Measurements from ENCODE around the gene DSCAML1. TPM values are rescaled to one million over a fixed set of nuclear protein-coding genes. Genes with fewer than 3 reads are reported as not detected.

The DSCAML1 gene
- total RNA-seq, 1 experiment from 2014 or later = not detected

- no peak for DNase-seq (ENCODE audit: low read depth, low spot score)
- in situ Hi-C loops (cut with HindIII; ENCODE audit: low pct_unique_long_range_greater_than_20kb, low sequenced_read_pairs) = loop anchor here (25.0 kb wide), 1 partner anchor 343 kb away; the partner anchor contains the start of gene DSCAML1
Observed at GRCh38 chr11:117444256-117444655, 352.8 kb downstream of the DSCAML1 start.

DNA sequence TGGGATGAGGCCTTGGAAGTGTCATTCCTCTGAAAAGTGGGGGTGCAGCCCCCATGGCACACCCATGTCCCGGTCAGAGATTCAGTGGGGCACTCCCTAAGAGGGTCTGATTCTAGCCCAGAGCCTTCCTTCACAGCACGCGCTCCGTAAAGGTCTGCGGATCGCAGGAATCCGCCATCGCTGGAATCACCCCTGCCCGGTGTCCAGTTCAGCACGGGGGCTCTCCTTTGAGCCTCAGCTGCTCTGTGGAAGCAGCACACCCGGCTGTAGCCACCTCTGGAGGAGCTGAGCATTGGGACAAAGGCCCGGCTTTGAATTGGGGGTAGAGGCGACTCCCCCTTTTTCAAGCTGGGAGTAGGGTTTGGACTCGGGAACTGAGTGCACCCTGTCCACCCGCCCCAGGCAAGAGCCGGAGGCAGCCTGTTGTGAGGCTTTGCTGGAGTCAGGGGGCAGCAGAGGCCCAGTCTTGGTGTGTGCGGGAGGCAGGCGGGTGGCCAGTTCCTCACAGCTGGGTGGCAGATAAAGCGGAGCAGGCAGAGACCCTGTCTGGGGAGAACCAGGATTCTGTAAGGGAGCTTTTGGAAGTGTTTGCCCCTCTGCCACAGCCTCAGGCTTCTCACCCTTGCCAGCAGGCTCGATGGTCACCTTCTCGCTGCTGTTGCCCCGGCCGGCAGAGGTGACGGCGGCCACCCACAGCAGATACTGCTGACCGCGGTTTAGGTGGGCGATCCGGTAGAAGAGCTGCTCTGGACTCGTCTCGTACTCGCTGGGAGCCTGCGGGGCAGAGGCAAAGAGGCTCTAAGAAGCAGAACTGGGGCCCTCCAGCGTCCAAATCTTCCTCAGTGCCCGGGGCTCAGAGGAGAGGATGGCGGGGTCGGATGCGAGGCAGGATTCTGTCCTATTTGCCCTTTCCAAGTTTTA lies 353.5 kb downstream of the DSCAML1 start:
- peak; percentile 12 for DNase-seq (ENCODE audit: low read depth, low spot score)
- in situ Hi-C loops (cut with HindIII; ENCODE audit: low pct_unique_long_range_greater_than_20kb, low sequenced_read_pairs) = loop anchor here (25.0 kb wide), 1 partner anchor 344 kb away; the partner anchor contains the start of gene DSCAML1

GRCh38 chr11:117442869-117443239 lies 354.2 kb downstream of the DSCAML1 start:
- in situ Hi-C loops (cut with HindIII; ENCODE audit: low pct_unique_long_range_greater_than_20kb, low sequenced_read_pairs) = loop anchor here (25.0 kb wide), 1 partner anchor 344 kb away; the partner anchor contains the start of gene DSCAML1

DNA sequence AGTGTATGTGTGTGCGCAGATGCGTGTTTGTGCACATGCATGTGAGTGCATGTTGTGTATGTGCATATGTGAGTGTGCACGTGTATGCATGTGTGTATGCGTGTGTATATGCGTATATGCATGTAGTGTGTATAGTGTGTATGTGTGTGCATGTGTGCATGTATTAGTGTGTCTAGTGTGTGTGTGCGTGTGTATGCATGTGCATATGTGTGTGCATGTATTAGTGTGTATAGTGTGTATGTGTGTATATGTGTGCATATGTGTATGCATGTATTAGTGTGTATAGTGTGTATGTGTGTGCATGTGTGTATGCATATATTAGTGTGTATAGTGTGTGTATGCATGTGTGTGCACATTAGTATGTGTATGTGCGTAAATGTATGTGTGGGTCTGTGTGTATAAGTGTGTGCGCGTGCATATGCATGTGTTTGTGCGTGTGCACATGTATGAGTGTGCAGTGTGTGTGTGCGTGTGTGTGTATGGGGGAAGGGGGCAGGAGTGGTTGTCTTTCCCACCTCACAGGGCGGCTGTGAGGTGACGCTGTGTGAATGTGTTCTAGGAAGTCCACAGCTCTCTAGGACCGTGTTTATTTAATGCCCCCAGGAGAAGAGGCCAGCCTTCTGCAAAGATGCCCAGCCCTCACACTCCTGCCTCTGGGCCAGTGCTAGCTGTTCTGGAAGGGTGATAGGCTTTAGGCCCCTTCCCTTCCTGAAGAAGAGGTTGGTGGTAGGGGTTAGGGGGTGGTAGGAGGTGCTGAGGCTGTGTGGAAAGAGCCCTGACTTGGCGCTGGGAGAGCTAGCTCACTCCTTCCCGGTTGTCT lies 354.8 kb downstream of the DSCAML1 start:
- in situ Hi-C loops (cut with HindIII; ENCODE audit: low pct_unique_long_range_greater_than_20kb, low sequenced_read_pairs) = loop anchor here (25.0 kb wide), 1 partner anchor 345 kb away; the partner anchor contains the start of gene DSCAML1
- DNase-seq (ENCODE audit: low read depth, low spot score) = no peak

More at GRCh38 chr11:117442869-117443239, 354.2 kb downstream of the DSCAML1 start:
- DNase-seq (ENCODE audit: low read depth, low spot score) = no peak

- in situ Hi-C loops (cut with HindIII; ENCODE audit: low pct_unique_long_range_greater_than_20kb, low sequenced_read_pairs) = loop anchor here (25.0 kb wide), 1 partner anchor 346 kb away; the partner anchor contains the start of gene DSCAML1
- DNase-seq (ENCODE audit: low read depth, low spot score) = no peak
Observed at GRCh38 chr11:117441146-117441975, 355.7 kb downstream of the DSCAML1 start.

GRCh38 chr11:117440258-117440657 lies 356.8 kb downstream of the DSCAML1 start:
- DNase-seq (ENCODE audit: low read depth, low spot score) = no peak
- in situ Hi-C loops (cut with HindIII; ENCODE audit: low pct_unique_long_range_greater_than_20kb, low sequenced_read_pairs) = loop anchor here (25.0 kb wide), 1 partner anchor 347 kb away; the partner anchor contains the start of gene DSCAML1

DNA sequence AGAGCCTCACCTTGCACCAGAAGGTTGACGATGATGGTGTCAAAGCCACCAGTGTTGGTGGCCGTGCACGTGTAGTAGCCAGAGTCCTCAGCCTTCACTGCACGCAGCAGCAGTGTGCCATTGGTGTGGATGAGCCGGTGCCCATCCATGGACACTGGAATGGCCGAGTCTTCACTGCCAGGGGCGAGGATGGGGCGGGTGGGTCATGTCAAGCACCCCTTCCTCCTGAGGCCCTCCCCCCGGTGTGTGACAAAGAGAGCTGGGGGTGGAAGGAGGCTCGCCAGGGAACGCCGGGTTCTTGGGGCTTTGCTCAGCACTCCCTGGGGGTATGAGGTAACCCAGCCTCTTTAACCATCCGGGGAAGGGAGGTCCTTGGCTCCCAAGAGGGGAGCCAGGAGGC lies 357.8 kb downstream of the DSCAML1 start:
- in situ Hi-C loops (cut with HindIII; ENCODE audit: low pct_unique_long_range_greater_than_20kb, low sequenced_read_pairs) = loop anchor here (25.0 kb wide), 1 partner anchor 348 kb away; the partner anchor contains the start of gene DSCAML1
- no peak for DNase-seq (ENCODE audit: low read depth, low spot score)

DNA sequence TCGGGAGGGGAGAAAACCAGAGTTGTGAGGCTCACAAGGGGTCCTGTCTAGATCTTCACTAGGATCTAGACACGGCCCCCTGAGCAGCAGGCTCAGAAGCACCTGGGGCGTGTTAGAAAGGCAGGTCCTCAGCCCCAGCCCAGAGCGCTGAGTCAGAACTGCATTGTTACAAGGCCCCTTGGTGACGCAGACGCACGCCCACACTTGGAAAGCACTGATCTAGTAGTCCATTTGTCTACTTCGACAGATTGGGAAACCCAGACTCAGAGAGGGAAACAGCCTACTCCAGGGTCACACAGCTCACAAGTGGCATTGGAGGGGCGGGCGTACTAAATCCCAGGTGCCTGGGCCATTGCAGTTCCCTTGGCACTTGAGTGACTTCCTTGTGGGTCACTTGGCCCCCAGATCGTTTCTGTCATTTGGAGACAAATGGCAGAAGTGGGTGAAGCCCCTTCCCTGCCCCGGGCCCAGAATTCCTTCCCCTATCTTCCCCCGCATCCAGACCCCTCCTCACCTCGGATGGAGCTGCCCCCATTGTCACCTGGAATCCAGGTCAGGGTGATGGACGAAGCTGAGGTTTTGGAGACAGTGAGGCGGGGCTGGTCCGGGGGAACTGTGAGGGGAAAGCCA lies 358.5 kb downstream of the DSCAML1 start:
- no peak for DNase-seq (ENCODE audit: low read depth, low spot score)
- in situ Hi-C loops (cut with HindIII; ENCODE audit: low pct_unique_long_range_greater_than_20kb, low sequenced_read_pairs) = loop anchor here (25.0 kb wide), 1 partner anchor 349 kb away; the partner anchor contains the start of gene DSCAML1

- DNase-seq (ENCODE audit: low read depth, low spot score) = no peak
- in situ Hi-C loops (cut with HindIII; ENCODE audit: low pct_unique_long_range_greater_than_20kb, low sequenced_read_pairs) = loop anchor here (25.0 kb wide), 1 partner anchor 350 kb away; the partner anchor contains the start of gene DSCAML1
Observed at GRCh38 chr11:117437791-117438130, 359.3 kb downstream of the DSCAML1 start.

GRCh38 chr11:117437041-117437790 lies 359.8 kb downstream of the DSCAML1 start:
- DNase-seq (ENCODE audit: low read depth, low spot score) = no peak
- in situ Hi-C loops (cut with HindIII; ENCODE audit: low pct_unique_long_range_greater_than_20kb, low sequenced_read_pairs) = loop anchor here (25.0 kb wide), 1 partner anchor 350 kb away; the partner anchor contains the start of gene DSCAML1

DNA sequence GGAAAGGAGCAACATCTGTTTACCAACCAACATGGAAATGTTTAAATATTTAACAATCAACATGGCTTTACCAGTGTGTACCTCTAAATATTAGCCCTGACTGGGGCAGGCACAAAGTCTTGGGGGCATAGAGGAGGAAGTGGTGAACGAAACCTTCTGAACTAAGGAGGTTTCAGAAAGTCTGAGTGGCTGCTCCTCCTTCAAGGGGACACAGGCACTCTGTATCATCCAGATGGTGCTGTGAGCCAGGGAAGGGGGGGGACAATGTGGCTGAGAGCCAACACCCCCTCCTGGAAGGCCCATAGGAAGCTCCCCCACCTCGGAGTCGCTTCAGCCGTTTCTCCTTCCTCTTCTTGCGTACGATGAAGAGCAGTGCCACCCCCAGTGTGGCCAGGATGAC lies 361.7 kb downstream of the DSCAML1 start:
- DNase-seq (ENCODE audit: low read depth, low spot score) = no peak
- in situ Hi-C loops (cut with HindIII; ENCODE audit: low pct_unique_long_range_greater_than_20kb, low sequenced_read_pairs) = loop anchor here (25.0 kb wide), 1 partner anchor 352 kb away; the partner anchor contains the start of gene DSCAML1

DNA sequence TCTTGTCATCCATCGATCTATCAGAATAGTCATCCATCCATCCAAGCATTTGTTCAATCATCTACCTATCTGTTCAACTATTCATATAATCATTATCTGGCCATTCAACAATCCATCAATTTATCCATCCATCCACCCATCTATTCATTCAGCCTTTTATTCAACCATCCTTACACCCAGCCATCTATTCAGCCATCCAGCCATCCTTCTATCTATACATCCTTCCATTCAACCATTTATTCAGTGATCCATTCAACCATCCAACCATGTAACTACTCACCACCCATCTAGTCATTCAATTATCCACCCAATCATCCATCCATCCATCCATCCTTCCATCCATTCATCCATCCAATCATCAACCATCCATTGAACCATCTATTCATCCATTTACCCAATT lies 362.5 kb downstream of the DSCAML1 start:
- no peak for DNase-seq (ENCODE audit: low read depth, low spot score)
- in situ Hi-C loops (cut with HindIII; ENCODE audit: low pct_unique_long_range_greater_than_20kb, low sequenced_read_pairs) = loop anchor here (25.0 kb wide), 1 partner anchor 353 kb away; the partner anchor contains the start of gene DSCAML1

- in situ Hi-C loops (cut with HindIII; ENCODE audit: low pct_unique_long_range_greater_than_20kb, low sequenced_read_pairs) = loop anchor here (25.0 kb wide), 1 partner anchor 354 kb away; the partner anchor contains the start of gene DSCAML1
- DNase-seq (ENCODE audit: low read depth, low spot score) = no peak
Observed at GRCh38 chr11:117433717-117434116, 363.3 kb downstream of the DSCAML1 start.

GRCh38 chr11:117431436-117431835 lies 365.6 kb downstream of the DSCAML1 start:
- in situ Hi-C loops (cut with HindIII; ENCODE audit: low pct_unique_long_range_greater_than_20kb, low sequenced_read_pairs) = loop anchor here (25.0 kb wide), 1 partner anchor 356 kb away; the partner anchor contains the start of gene DSCAML1
- no peak for DNase-seq (ENCODE audit: low read depth, low spot score)

- DNase-seq (ENCODE audit: low read depth, low spot score) = no peak
- in situ Hi-C loops (cut with HindIII; ENCODE audit: low pct_unique_long_range_greater_than_20kb, low sequenced_read_pairs) = loop anchor here (25.0 kb wide), 1 partner anchor 357 kb away; the partner anchor contains the start of gene DSCAML1
Observed at GRCh38 chr11:117430293-117430955, 366.6 kb downstream of the DSCAML1 start.
